G401 (cell line): ENCODE data around the gene TMED7. TPM values are rescaled to one million over a fixed set of nuclear protein-coding genes. Genes with fewer than 3 reads are reported as not detected.
A peak's percentile ranks its signal among the peaks of the same experiment; 100 is the strongest.
"Not testable (repeated sequence)": the region's sequence is repeated elsewhere in the genome, so short reads cannot be mapped to it uniquely, and the experiment has no call there.

ENCODE experiments used
- DNase-seq: peaks from one replicate; pipeline ENCODE4 v3.0.0-alpha.2; 2015; ENCODE audit warnings: low spot score
- in situ Hi-C: cut with HindIII; loops from 2 replicates; pipeline ENCODE4 v1.10.0; 2016; ENCODE audit warnings: low sequenced_read_pairs, mixed read lengths
- total RNA-seq: library from RNA; depleted of rRNA; stranded (reverse); fragments of >200 nt; shearing (Covaris generic); gene quantifications from 2 replicates; pipeline ENCODE4 v1.2.3, GENCODE V29; 2014; rRNA removed

Gene TMED7
- total RNA-seq, result 31.1 and 52.2 TPM in 2 replicates

- in situ Hi-C loops, result no loop called here
- peak; percentile 98 for DNase-seq
Measured at GRCh38 chr5:115625579-115626444, at the start of gene TMED7. TMED7 (minus strand) TSS chr5:115626036; CDS start chr5:115625792, 244 bp downstream.

GRCh38 chr5:115674782-115675181, 48.9 kb upstream of the TMED7 start:
- in situ Hi-C loops, DNase-seq: not testable (repeated sequence)

GRCh38 chr5:115673596-115673995, 47.8 kb upstream of the TMED7 start:
- in situ Hi-C loops, result no loop called here
- no peak for DNase-seq

- in situ Hi-C loops, result no loop called here
- no peak for DNase-seq
Measured at GRCh38 chr5:115671939-115672338, 46.1 kb upstream of the TMED7 start.

- in situ Hi-C loops, result no loop called here
- no peak for DNase-seq
Measured at GRCh38 chr5:115666023-115666422, 40.2 kb upstream of the TMED7 start.

- in situ Hi-C loops, result no loop called here
- no peak for DNase-seq
Measured at GRCh38 chr5:115661563-115661962, 35.7 kb upstream of the TMED7 start.

- in situ Hi-C loops, result no loop called here
- no peak for DNase-seq
Measured at GRCh38 chr5:115661101-115661500, 35.3 kb upstream of the TMED7 start.

- no peak for DNase-seq
- in situ Hi-C loops, result no loop called here
Measured at GRCh38 chr5:115657881-115658233, 32.0 kb upstream of the TMED7 start.

GRCh38 chr5:115657125-115657880, 31.5 kb upstream of the TMED7 start:
- in situ Hi-C loops, result no loop called here
- no peak for DNase-seq

- DNase-seq, result no peak
- in situ Hi-C loops, result no loop called here
Measured at GRCh38 chr5:115656404-115656803, 30.6 kb upstream of the TMED7 start.

- in situ Hi-C loops, result no loop called here
- no peak for DNase-seq
Measured at GRCh38 chr5:115655994-115656393, 30.2 kb upstream of the TMED7 start.

GRCh38 chr5:115649541-115649940, 23.7 kb upstream of the TMED7 start:
- in situ Hi-C loops, result no loop called here
- DNase-seq, result no peak

GRCh38 chr5:115648056-115648455, 22.2 kb upstream of the TMED7 start:
- no peak for DNase-seq
- in situ Hi-C loops, result no loop called here

- in situ Hi-C loops, result not testable (repeated sequence)
Measured at GRCh38 chr5:115645386-115645785, 19.6 kb upstream of the TMED7 start.

GRCh38 chr5:115644046-115644445, 18.2 kb upstream of the TMED7 start:
- in situ Hi-C loops, result no loop called here
- DNase-seq, result no peak

More at GRCh38 chr5:115645386-115645785, 19.6 kb upstream of the TMED7 start:
- not testable (repeated sequence) for DNase-seq

GRCh38 chr5:115641948-115642347, 16.1 kb upstream of the TMED7 start:
- no peak for DNase-seq
- in situ Hi-C loops, result no loop called here

GRCh38 chr5:115640274-115640673, 14.4 kb upstream of the TMED7 start:
- in situ Hi-C loops, result no loop called here
- DNase-seq, result no peak

GRCh38 chr5:115639377-115639776, 13.5 kb upstream of the TMED7 start:
- in situ Hi-C loops, result no loop called here
- no peak for DNase-seq

- DNase-seq, result no peak
- in situ Hi-C loops, result no loop called here
Measured at GRCh38 chr5:115637507-115637906, 11.7 kb upstream of the TMED7 start.

- in situ Hi-C loops, result no loop called here
- no peak for DNase-seq
Measured at GRCh38 chr5:115636008-115636407, 10.2 kb upstream of the TMED7 start.
